GM23338 (cell line): ENCODE results near the gene TMEM145. TPM values are rescaled to one million over a fixed set of nuclear protein-coding genes. Genes with fewer than 3 reads are reported as not detected.

ENCODE experiments used
- ATAC-seq: fragments of 200-7000 bp; cut with Tn5 transposase; 3 replicates; pipeline ENCODE4 v1.9.1; 2020
- DNase-seq: peaks from one replicate; pipeline ENCODE4 v3.0.0-alpha.2; 2015; ENCODE audit warnings: low spot score
- H2AFZ ChIP-seq: fragments of 200-600 bp; sonication (generic); 2 replicates; pipeline ENCODE4 v1.8.0; 2016; ENCODE audit warnings: antibody characterized with exemption, mild to moderate bottlenecking, moderate library complexity
- H3F3A ChIP-seq: fragments of 200-600 bp; sonication (generic); replicated peaks from 2 replicates; pipeline ENCODE4 v1.8.0; 2017; ENCODE audit warnings: antibody characterized with exemption, mixed run types, low read depth
- H3K27ac ChIP-seq: fragments of 200-600 bp; sonication (generic); 2 replicates; pipeline ENCODE4 v1.6.1; 2016; ENCODE audit warnings: low read depth
- H3K27me3 ChIP-seq: fragments of 200-600 bp; sonication (generic); 2 replicates; pipeline ENCODE4 v1.8.0; 2016; ENCODE audit warnings: mild to moderate bottlenecking, mixed run types, moderate library complexity; ENCODE audit not compliant: insufficient read depth
- H3K36me3 ChIP-seq: fragments of 200-600 bp; sonication (generic); 2 replicates; pipeline ENCODE4 v1.8.0; 2016; ENCODE audit warnings: mild to moderate bottlenecking; ENCODE audit not compliant: insufficient read depth
- H3K4me1 ChIP-seq: fragments of 200-600 bp; sonication (generic); 2 replicates; pipeline ENCODE4 v1.8.0; 2016; ENCODE audit warnings: mild to moderate bottlenecking, moderate library complexity; ENCODE audit not compliant: insufficient read depth
- H3K4me2 ChIP-seq: fragments of 200-600 bp; sonication (generic); 2 replicates; pipeline ENCODE4 v1.7.1; 2017; ENCODE audit warnings: mixed run types
- H3K4me3 ChIP-seq: fragments of 200-600 bp; sonication (generic); 2 replicates; pipeline ENCODE4 v1.6.1; 2016; ENCODE audit warnings: mixed run types
- H3K79me2 ChIP-seq: fragments of 200-600 bp; sonication (generic); replicated peaks from 2 replicates; pipeline ENCODE4 v1.8.0; 2017; ENCODE audit warnings: mild to moderate bottlenecking; ENCODE audit not compliant: insufficient read depth
- H3K9me2 ChIP-seq: fragments of 200-600 bp; sonication (generic); 2 replicates; pipeline ENCODE4 v1.8.0; 2017; ENCODE audit not compliant: insufficient read depth
- H4K20me1 ChIP-seq: fragments of 200-600 bp; sonication (generic); replicated peaks from 2 replicates; pipeline ENCODE4 v1.8.0; 2017; ENCODE audit warnings: mild to moderate bottlenecking; ENCODE audit not compliant: insufficient read depth
- H3K27ac Mint-ChIP-seq: 2 replicates; pipeline ENCODE4 v1.8.0; 2020; ENCODE audit warnings: inconsistent platforms, mild to moderate bottlenecking, moderate library complexity, mixed read lengths
- H3K27me3 Mint-ChIP-seq: 3 replicates; pipeline ENCODE4 v1.8.0; 2022; ENCODE audit warnings: low read depth, mild to moderate bottlenecking, moderate library complexity, mixed read lengths, inconsistent platforms; ENCODE audit not compliant: insufficient read depth, poor library complexity
- H3K36me3 Mint-ChIP-seq: 3 replicates; pipeline ENCODE4 v1.8.0; 2021; ENCODE audit warnings: low read depth, mild to moderate bottlenecking, inconsistent platforms, moderate library complexity, mixed read lengths
- H3K4me1 Mint-ChIP-seq: 3 replicates; pipeline ENCODE4 v1.8.0; 2020; ENCODE audit warnings: mild to moderate bottlenecking, inconsistent platforms, mixed read lengths
- H3K4me3 Mint-ChIP-seq: 3 replicates; pipeline ENCODE4 v1.8.0; 2021; ENCODE audit warnings: moderate library complexity, mild to moderate bottlenecking, inconsistent platforms, mixed read lengths
- H3K9me3 Mint-ChIP-seq: 3 replicates; pipeline ENCODE4 v1.8.0; 2020; ENCODE audit warnings: moderate library complexity, mild to moderate bottlenecking, inconsistent platforms, mixed read lengths
- CREB1 ChIP-seq: fragments of 250-450 bp; sonication (Bioruptor Pico); IDR thresholded peaks from 2 replicates; pipeline ENCODE4 v1.5.0; 2020; ENCODE audit warnings: low read depth, mild to moderate bottlenecking, moderate library complexity
- EZH2 ChIP-seq: fragments of 200-600 bp; sonication (generic); IDR thresholded peaks from one replicate; pipeline ENCODE4 v1.8.0; 2017; ENCODE audit warnings: antibody characterized with exemption, mild to moderate bottlenecking, low read depth; ENCODE audit not compliant: unreplicated experiment
- EZH2phosphoT487 ChIP-seq: fragments of 200-600 bp; sonication (generic); IDR thresholded peaks from one replicate; pipeline ENCODE4 v1.8.1; 2018; ENCODE audit warnings: antibody characterized with exemption; ENCODE audit not compliant: unreplicated experiment
- JUNB ChIP-seq: IDR thresholded peaks from one replicate; pipeline ENCODE4 v1.6.1; 2016; ENCODE audit warnings: antibody characterized with exemption; ENCODE audit not compliant: unreplicated experiment
- NANOG ChIP-seq: IDR thresholded peaks from 2 replicates; pipeline ENCODE4 v1.6.1; 2016; ENCODE audit warnings: antibody characterized with exemption, borderline replicate concordance
- POLR2AphosphoS5 ChIP-seq: IDR thresholded peaks from 2 replicates; pipeline ENCODE4 v1.6.1; 2016; ENCODE audit warnings: antibody characterized with exemption, low read depth
- STAT1 ChIP-seq: IDR thresholded peaks from one replicate; pipeline ENCODE4 v1.6.1; 2016; ENCODE audit warnings: antibody characterized with exemption; ENCODE audit not compliant: unreplicated experiment
- ZNF114 ChIP-seq: fragments of 250-450 bp; sonication (Bioruptor Pico); IDR thresholded peaks from 2 replicates; pipeline ENCODE4 v1.5.0; 2020; ENCODE audit warnings: mild to moderate bottlenecking, moderate library complexity
- ZNF331 ChIP-seq: fragments of 250-450 bp; sonication (Bioruptor Pico); IDR thresholded peaks from 2 replicates; pipeline ENCODE4 v1.5.0; 2020; ENCODE audit warnings: low read depth, mild to moderate bottlenecking, moderate library complexity
- polyA plus RNA-seq: library from polyadenylated mRNA; unstranded; fragments of >200 nt; fragmentation: Nextera tagmentation; extraction: Ambion mirVana; gene quantifications from 2 replicates; pipeline ENCODE4 v1.2.1, GENCODE V29; 2016
- total RNA-seq: library from RNA; depleted of rRNA; stranded (reverse); fragments of >200 nt; shearing (Covaris generic); gene quantifications from 2 replicates; pipeline ENCODE4 v1.2.3, GENCODE V29; 2014
- TF ChIP-seq, protein P1 (sequence below): IDR thresholded peaks from one replicate; pipeline ENCODE4 v1.6.1; 2018; ENCODE audit warnings: antibody characterized with exemption; ENCODE audit not compliant: unreplicated experiment
- TF ChIP-seq, protein P2 (sequence below): fragments of 250-450 bp; sonication (Bioruptor Pico); IDR thresholded peaks from 2 replicates; pipeline ENCODE4 v1.5.0; 2020; ENCODE audit warnings: mild to moderate bottlenecking, moderate library complexity
- TF ChIP-seq, protein P3 (sequence below), 2 experiments: fragments of 200-600 bp in 1 of 2; sonication (generic) in 1 of 2; conservative IDR thresholded peaks; 2 replicates each; pipeline versions ENCODE4 v1.5.1 to v1.6.1; 2016 to 2017; ENCODE audit warnings: antibody characterized with exemption in 2 of 2, low read depth in 2 of 2, mild to moderate bottlenecking in 2 of 2, moderate library complexity in 1 of 2
- TF ChIP-seq, protein P4 (sequence below): IDR thresholded peaks from 2 replicates; pipeline ENCODE4 v1.6.1; 2016; ENCODE audit warnings: antibody characterized with exemption

The TMEM145 gene
- total and polyA plus RNA-seq, 2 experiments from 2014 or later: 1.9 to 5.4 TPM

DNA sequence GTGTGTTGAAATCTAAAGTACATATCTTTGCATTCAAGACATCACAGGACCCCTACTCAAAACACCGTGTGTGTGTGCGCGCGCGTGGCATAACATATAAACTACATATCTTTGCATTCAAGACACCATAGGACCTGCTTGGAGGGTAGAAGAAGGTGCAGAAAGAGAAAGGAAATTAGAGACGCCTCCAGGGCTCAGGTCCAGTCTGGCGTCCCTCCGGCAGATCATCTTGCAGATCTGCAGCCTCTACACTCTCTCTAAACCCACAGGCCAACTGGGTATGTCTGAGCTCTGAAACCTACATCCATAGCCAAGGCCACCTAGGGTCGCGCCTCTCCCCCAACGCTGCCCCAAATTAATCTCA lies 10.0 kb upstream of the TMEM145 start:
- H4K20me1 ChIP-seq: no peaks in the 10 kb centered on the region; the same call in 1 of the 2 replicates
- peaks cover 9% of the 10 kb centered on the region for H3K79me2 ChIP-seq
- H3K36me3 ChIP-seq: no peaks in the 10 kb centered on the region
- H3K9me2 ChIP-seq: 0 out of 2 replicates have a peak, but pooled peaks cover 4% of the 10 kb centered on the region
- peaks cover 15% of the 10 kb centered on the region for H3K4me1 ChIP-seq
- no peaks in the 10 kb centered on the region for H3K27me3 ChIP-seq
- peak overlapping the region; percentile 92 for H3K4me3 Mint-ChIP-seq
- peaks cover 9% of the 10 kb centered on the region for H3K36me3 Mint-ChIP-seq
- peak overlapping the region; percentile 98 for H3K4me2 ChIP-seq
- no peak for TF ChIP-seq NANOG
- TF ChIP-seq, protein P1, sequence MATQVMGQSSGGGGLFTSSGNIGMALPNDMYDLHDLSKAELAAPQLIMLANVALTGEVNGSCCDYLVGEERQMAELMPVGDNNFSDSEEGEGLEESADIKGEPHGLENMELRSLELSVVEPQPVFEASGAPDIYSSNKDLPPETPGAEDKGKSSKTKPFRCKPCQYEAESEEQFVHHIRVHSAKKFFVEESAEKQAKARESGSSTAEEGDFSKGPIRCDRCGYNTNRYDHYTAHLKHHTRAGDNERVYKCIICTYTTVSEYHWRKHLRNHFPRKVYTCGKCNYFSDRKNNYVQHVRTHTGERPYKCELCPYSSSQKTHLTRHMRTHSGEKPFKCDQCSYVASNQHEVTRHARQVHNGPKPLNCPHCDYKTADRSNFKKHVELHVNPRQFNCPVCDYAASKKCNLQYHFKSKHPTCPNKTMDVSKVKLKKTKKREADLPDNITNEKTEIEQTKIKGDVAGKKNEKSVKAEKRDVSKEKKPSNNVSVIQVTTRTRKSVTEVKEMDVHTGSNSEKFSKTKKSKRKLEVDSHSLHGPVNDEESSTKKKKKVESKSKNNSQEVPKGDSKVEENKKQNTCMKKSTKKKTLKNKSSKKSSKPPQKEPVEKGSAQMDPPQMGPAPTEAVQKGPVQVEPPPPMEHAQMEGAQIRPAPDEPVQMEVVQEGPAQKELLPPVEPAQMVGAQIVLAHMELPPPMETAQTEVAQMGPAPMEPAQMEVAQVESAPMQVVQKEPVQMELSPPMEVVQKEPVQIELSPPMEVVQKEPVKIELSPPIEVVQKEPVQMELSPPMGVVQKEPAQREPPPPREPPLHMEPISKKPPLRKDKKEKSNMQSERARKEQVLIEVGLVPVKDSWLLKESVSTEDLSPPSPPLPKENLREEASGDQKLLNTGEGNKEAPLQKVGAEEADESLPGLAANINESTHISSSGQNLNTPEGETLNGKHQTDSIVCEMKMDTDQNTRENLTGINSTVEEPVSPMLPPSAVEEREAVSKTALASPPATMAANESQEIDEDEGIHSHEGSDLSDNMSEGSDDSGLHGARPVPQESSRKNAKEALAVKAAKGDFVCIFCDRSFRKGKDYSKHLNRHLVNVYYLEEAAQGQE: no peak
- no peak for TF ChIP-seq CREB1 (CRISPR knock-in tag)
- no peak for TF ChIP-seq EZH2phosphoT487
- TF ChIP-seq ZNF114 (CRISPR knock-in tag): no peak
- TF ChIP-seq ZNF331 (CRISPR knock-in tag): no peak
- no peak for TF ChIP-seq JUNB
- TF ChIP-seq, protein P2, sequence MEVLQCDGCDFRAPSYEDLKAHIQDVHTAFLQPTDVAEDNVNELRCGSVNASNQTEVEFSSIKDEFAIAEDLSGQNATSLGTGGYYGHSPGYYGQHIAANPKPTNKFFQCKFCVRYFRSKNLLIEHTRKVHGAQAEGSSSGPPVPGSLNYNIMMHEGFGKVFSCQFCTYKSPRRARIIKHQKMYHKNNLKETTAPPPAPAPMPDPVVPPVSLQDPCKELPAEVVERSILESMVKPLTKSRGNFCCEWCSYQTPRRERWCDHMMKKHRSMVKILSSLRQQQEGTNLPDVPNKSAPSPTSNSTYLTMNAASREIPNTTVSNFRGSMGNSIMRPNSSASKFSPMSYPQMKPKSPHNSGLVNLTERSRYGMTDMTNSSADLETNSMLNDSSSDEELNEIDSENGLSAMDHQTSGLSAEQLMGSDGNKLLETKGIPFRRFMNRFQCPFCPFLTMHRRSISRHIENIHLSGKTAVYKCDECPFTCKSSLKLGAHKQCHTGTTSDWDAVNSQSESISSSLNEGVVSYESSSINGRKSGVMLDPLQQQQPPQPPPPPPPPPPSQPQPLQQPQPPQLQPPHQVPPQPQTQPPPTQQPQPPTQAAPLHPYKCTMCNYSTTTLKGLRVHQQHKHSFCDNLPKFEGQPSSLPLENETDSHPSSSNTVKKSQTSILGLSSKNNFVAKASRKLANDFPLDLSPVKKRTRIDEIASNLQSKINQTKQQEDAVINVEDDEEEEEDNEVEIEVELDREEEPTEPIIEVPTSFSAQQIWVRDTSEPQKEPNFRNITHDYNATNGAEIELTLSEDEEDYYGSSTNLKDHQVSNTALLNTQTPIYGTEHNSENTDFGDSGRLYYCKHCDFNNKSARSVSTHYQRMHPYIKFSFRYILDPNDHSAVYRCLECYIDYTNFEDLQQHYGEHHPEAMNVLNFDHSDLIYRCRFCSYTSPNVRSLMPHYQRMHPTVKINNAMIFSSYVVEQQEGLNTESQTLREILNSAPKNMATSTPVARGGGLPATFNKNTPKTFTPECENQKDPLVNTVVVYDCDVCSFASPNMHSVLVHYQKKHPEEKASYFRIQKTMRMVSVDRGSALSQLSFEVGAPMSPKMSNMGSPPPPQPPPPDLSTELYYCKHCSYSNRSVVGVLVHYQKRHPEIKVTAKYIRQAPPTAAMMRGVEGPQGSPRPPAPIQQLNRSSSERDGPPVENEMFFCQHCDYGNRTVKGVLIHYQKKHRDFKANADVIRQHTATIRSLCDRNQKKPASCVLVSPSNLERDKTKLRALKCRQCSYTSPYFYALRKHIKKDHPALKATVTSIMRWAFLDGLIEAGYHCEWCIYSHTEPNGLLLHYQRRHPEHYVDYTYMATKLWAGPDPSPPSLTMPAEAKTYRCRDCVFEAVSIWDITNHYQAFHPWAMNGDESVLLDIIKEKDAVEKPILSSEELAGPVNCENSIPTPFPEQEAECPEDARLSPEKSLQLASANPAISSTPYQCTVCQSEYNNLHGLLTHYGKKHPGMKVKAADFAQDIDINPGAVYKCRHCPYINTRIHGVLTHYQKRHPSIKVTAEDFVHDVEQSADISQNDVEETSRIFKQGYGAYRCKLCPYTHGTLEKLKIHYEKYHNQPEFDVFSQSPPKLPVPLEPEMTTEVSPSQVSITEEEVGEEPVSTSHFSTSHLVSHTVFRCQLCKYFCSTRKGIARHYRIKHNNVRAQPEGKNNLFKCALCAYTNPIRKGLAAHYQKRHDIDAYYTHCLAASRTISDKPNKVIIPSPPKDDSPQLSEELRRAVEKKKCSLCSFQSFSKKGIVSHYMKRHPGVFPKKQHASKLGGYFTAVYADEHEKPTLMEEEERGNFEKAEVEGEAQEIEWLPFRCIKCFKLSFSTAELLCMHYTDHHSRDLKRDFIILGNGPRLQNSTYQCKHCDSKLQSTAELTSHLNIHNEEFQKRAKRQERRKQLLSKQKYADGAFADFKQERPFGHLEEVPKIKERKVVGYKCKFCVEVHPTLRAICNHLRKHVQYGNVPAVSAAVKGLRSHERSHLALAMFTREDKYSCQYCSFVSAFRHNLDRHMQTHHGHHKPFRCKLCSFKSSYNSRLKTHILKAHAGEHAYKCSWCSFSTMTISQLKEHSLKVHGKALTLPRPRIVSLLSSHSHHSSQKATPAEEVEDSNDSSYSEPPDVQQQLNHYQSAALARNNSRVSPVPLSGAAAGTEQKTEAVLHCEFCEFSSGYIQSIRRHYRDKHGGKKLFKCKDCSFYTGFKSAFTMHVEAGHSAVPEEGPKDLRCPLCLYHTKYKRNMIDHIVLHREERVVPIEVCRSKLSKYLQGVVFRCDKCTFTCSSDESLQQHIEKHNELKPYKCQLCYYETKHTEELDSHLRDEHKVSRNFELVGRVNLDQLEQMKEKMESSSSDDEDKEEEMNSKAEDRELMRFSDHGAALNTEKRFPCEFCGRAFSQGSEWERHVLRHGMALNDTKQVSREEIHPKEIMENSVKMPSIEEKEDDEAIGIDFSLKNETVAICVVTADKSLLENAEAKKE (CRISPR knock-in tag): no peak
- no peak for TF ChIP-seq POLR2AphosphoS5
- TF ChIP-seq, protein P3, sequence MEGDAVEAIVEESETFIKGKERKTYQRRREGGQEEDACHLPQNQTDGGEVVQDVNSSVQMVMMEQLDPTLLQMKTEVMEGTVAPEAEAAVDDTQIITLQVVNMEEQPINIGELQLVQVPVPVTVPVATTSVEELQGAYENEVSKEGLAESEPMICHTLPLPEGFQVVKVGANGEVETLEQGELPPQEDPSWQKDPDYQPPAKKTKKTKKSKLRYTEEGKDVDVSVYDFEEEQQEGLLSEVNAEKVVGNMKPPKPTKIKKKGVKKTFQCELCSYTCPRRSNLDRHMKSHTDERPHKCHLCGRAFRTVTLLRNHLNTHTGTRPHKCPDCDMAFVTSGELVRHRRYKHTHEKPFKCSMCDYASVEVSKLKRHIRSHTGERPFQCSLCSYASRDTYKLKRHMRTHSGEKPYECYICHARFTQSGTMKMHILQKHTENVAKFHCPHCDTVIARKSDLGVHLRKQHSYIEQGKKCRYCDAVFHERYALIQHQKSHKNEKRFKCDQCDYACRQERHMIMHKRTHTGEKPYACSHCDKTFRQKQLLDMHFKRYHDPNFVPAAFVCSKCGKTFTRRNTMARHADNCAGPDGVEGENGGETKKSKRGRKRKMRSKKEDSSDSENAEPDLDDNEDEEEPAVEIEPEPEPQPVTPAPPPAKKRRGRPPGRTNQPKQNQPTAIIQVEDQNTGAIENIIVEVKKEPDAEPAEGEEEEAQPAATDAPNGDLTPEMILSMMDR (conservative IDR thresholded peaks at IDR 0.05; ENCODE audit: low read depth in 2 of 2): no peak
- TF ChIP-seq EZH2: no peak
- no peak for TF ChIP-seq STAT1
- TF ChIP-seq, protein P4, sequence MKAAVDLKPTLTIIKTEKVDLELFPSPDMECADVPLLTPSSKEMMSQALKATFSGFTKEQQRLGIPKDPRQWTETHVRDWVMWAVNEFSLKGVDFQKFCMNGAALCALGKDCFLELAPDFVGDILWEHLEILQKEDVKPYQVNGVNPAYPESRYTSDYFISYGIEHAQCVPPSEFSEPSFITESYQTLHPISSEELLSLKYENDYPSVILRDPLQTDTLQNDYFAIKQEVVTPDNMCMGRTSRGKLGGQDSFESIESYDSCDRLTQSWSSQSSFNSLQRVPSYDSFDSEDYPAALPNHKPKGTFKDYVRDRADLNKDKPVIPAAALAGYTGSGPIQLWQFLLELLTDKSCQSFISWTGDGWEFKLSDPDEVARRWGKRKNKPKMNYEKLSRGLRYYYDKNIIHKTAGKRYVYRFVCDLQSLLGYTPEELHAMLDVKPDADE: no peak
- peaks cover 22% of the 10 kb centered on the region for H3K4me1 Mint-ChIP-seq
- peaks cover 22% of the 10 kb centered on the region for H3K27me3 Mint-ChIP-seq
- ATAC-seq (no peak), DNase-seq (no peak)
- H3K27ac Mint-ChIP-seq: peak overlapping the region; percentile 81; the same call in 1 of the 2 replicates
- H3K9me3 Mint-ChIP-seq: no peaks in the 10 kb centered on the region; the same call in 2 of the 3 replicates
- H3K4me3 ChIP-seq: peak overlapping the region; percentile 98
- H3F3A ChIP-seq: peaks cover 17% of the 10 kb centered on the region
- H3K27ac ChIP-seq: peak overlapping the region; percentile 63; the same call in 1 of the 2 replicates
- H2AFZ ChIP-seq: peak overlapping the region; percentile 100
